A549 (cell line): ENCODE measurements around the gene CCSER1.
"Not testable (repeated sequence)": the region's sequence is repeated elsewhere in the genome, so short reads cannot be mapped to it uniquely, and the experiment has no call there.

Experiments used
- CTCF ChIP-seq: fragments of >200 bp; sonication (Bioruptor Twin); formaldehyde crosslinking; IDR thresholded peaks from 3 replicates; pipeline ENCODE4 v1.5.1; 2016
- EP300 ChIP-seq, 2 experiments: fragments of >200 bp; sonication (Bioruptor Twin); formaldehyde crosslinking; IDR thresholded peaks; 2 replicates in 1 of 2; 3 replicates in 1 of 2; pipeline ENCODE4 v1.6.1; 2016 to 2017
- NR3C1 ChIP-seq: fragments of >200 bp; sonication (Bioruptor Twin); formaldehyde crosslinking; IDR thresholded peaks from 3 replicates; pipeline ENCODE4 v1.6.1; 2017
- POLR2A ChIP-seq: IDR thresholded peaks from 2 replicates; pipeline ENCODE4 v1.6.1; 2012; ENCODE audit warnings: mild to moderate bottlenecking, low read length
- RCOR1 ChIP-seq: fragments of 150-350 bp; IDR thresholded peaks from 2 replicates; pipeline ENCODE4 v1.6.1; 2014; ENCODE audit warnings: antibody characterized with exemption, low read length, low read depth

- not testable (repeated sequence) for TF ChIP-seq POLR2A; CTCF; NR3C1; EP300 (IDR thresholded peaks at IDR 0.05); RCOR1
These were observed 967.0 kb downstream of the CCSER1 start for GRCh38 chr4:91094220-91094619.
